Measurements from ENCODE around the gene F2RL2.

F2RL2 gene

GRCh38 chr5:76580981-76581380 lies 42.2 kb downstream of the F2RL2 start:
- ChIA-PET POLR2A (no interaction called here), CTCF (interaction anchor here (0.6 to 1.5 kb wide), 4 partner anchors 59 to 371 kb away, joined by 3 to 5 read pairs (median 4); no protein-coding TSS in a partner anchor)

More at GRCh38 chr5:76580981-76581380, 42.2 kb downstream of the F2RL2 start:
- Histone ChIP-seq H3K36me3 (ENCODE audit: control insufficient read depth in 2 of 2, insufficient read depth in 1 of 2, low read length in 2 of 2) (no peaks in the 10 kb centered on the region), H3K27ac (ENCODE audit: extremely low read depth, low read depth, low read length) (no peak overlapping the region), H3K9me3 (ENCODE audit: control insufficient read depth, insufficient read depth, low read depth, low read length) (no peaks in the 10 kb centered on the region), H3K4me3 (ENCODE audit: low read depth, low read length) (no peak overlapping the region), H3K4me1 (ENCODE audit: control insufficient read depth, insufficient read depth, low read length) (peaks cover 8% of the 10 kb centered on the region; the same call in 1 of the 2 replicates)
- no peak for TF ChIP-seq ZNF175 (tag by site-specific recombination; IDR thresholded peaks at IDR 0.05)
- TF ChIP-seq ZNF580 (tag by site-specific recombination; IDR thresholded peaks at IDR 0.05) = no peak
- TF ChIP-seq ZBTB44 (tag by site-specific recombination; IDR thresholded peaks at IDR 0.05) = no peak
- TF ChIP-seq, protein P1, sequence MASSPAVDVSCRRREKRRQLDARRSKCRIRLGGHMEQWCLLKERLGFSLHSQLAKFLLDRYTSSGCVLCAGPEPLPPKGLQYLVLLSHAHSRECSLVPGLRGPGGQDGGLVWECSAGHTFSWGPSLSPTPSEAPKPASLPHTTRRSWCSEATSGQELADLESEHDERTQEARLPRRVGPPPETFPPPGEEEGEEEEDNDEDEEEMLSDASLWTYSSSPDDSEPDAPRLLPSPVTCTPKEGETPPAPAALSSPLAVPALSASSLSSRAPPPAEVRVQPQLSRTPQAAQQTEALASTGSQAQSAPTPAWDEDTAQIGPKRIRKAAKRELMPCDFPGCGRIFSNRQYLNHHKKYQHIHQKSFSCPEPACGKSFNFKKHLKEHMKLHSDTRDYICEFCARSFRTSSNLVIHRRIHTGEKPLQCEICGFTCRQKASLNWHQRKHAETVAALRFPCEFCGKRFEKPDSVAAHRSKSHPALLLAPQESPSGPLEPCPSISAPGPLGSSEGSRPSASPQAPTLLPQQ (tag by site-specific recombination; IDR thresholded peaks at IDR 0.05) = no peak
- TF ChIP-seq IKZF3 (tag by site-specific recombination; IDR thresholded peaks at IDR 0.05) = no peak
- no peak for TF ChIP-seq GLI2 (tag by site-specific recombination; IDR thresholded peaks at IDR 0.05; ENCODE audit: borderline replicate concordance, low read depth)
- TF ChIP-seq ZNF837 (tag by site-specific recombination; IDR thresholded peaks at IDR 0.05) = no peak
- TF ChIP-seq ZNF121 (tag by site-specific recombination; IDR thresholded peaks at IDR 0.05) = no peak
- no peak for TF ChIP-seq ZNF677 (tag by site-specific recombination; IDR thresholded peaks at IDR 0.05)
- no peak for TF ChIP-seq ZNF248 (tag by site-specific recombination; IDR thresholded peaks at IDR 0.05)
- TF ChIP-seq, protein P2, sequence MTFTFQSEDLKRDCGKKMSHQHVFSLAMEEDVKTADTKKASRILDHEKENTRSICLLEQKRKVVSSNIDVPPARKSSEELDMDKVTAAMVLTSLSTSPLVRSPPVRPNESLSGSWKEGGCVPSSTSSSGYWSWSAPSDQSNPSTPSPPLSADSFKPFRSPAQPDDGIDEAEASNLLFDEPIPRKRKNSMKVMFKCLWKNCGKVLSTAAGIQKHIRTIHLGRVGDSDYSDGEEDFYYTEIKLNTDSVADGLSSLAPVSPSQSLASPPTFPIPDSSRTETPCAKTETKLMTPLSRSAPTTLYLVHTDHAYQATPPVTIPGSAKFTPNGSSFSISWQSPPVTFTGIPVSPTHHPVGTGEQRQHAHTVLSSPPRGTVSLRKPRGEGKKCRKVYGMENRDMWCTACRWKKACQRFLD (tag by site-specific recombination; IDR thresholded peaks at IDR 0.05) = no peak
- no peak for TF ChIP-seq REST (tag by site-specific recombination; IDR thresholded peaks at IDR 0.05)
- no peak for TF ChIP-seq ZBTB11 (tag by site-specific recombination; conservative IDR thresholded peaks at IDR 0.05; ENCODE audit: low read depth)
